ENCODE data around the gene BRD4.

DNA sequence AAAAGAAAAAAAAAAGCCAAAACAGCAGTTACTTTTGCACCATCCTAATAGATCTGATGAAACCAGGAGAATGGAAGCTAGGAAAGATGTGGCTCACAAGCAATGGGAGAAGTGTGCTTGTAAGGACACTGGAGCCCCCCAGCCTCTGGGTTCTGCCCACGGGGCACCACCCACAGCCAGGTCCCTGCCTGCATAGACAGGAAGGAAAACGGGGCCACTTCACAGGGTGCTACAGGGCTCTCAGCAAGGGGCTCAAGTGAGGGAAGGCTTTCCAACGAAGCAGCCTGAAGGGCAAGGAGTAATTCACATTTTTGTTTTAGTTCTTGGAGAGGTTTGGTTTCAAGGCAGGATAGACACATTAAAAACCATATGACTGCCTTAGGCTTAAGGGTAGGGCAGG lies 42.7 kb downstream of the BRD4 start:
- TF ChIP-seq, protein P1, sequence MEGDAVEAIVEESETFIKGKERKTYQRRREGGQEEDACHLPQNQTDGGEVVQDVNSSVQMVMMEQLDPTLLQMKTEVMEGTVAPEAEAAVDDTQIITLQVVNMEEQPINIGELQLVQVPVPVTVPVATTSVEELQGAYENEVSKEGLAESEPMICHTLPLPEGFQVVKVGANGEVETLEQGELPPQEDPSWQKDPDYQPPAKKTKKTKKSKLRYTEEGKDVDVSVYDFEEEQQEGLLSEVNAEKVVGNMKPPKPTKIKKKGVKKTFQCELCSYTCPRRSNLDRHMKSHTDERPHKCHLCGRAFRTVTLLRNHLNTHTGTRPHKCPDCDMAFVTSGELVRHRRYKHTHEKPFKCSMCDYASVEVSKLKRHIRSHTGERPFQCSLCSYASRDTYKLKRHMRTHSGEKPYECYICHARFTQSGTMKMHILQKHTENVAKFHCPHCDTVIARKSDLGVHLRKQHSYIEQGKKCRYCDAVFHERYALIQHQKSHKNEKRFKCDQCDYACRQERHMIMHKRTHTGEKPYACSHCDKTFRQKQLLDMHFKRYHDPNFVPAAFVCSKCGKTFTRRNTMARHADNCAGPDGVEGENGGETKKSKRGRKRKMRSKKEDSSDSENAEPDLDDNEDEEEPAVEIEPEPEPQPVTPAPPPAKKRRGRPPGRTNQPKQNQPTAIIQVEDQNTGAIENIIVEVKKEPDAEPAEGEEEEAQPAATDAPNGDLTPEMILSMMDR (optimal IDR thresholded peaks at IDR 0.05 in 1 of 3, IDR thresholded peaks at IDR 0.05 in 1 of 3, conservative IDR thresholded peaks at IDR 0.05 in 1 of 3; ENCODE audit: extremely low read depth in 1 of 3, insufficient read depth in 2 of 3, low read length in 3 of 3), result no peak
- no peak for TF ChIP-seq EZH2 (IDR thresholded peaks at IDR 0.05; ENCODE audit: low read length)
